Inflammatory macrophage treated with lipopolysaccharide for 1 hour (primary cell): ENCODE measurements around the gene PPP1R16B.

Source experiments
- DNase-seq, 2 donors: peaks; one replicate each; pipeline ENCODE4 v3.0.0-alpha.2; 2020 to 2022

PPP1R16B gene

GRCh38 chr20:38880952-38881735 is 75.6 kb downstream of the PPP1R16B start:
- no peak for DNase-seq

GRCh38 chr20:38881806-38882440 is 76.4 kb downstream of the PPP1R16B start:
- no peak for DNase-seq

GRCh38 chr20:38882600-38882999 is 77.1 kb downstream of the PPP1R16B start:
- DNase-seq, result no peak

GRCh38 chr20:38883081-38883980 is 77.8 kb downstream of the PPP1R16B start:
- no peak for DNase-seq

GRCh38 chr20:38883981-38884733 is 78.7 kb downstream of the PPP1R16B start:
- DNase-seq, result peak; percentile 71 to 78

GRCh38 chr20:38885357-38885756 is 79.9 kb downstream of the PPP1R16B start:
- no peak for DNase-seq

- DNase-seq, result no peak
Measured at GRCh38 chr20:38888059-38888831, 82.7 kb downstream of the PPP1R16B start.

GRCh38 chr20:38889050-38889449 is 83.6 kb downstream of the PPP1R16B start:
- DNase-seq, result no peak

GRCh38 chr20:38889792-38890496 is 84.4 kb downstream of the PPP1R16B start:
- DNase-seq, result no peak

- no peak for DNase-seq
Measured at GRCh38 chr20:38890497-38890818, 85.0 kb downstream of the PPP1R16B start.

- no peak for DNase-seq
Measured at GRCh38 chr20:38892091-38892981, 86.8 kb downstream of the PPP1R16B start.

GRCh38 chr20:38893056-38893564 is 87.6 kb downstream of the PPP1R16B start:
- no peak for DNase-seq

GRCh38 chr20:38893565-38894090 is 88.1 kb downstream of the PPP1R16B start:
- DNase-seq, result peak; percentile 23 to 78

- no peak for DNase-seq
Measured at GRCh38 chr20:38894091-38894847, 88.8 kb downstream of the PPP1R16B start.

- DNase-seq, result no peak
Measured at GRCh38 chr20:38895098-38895949, 89.8 kb downstream of the PPP1R16B start.

GRCh38 chr20:38896009-38896594 is 90.6 kb downstream of the PPP1R16B start:
- DNase-seq, result no peak

- no peak for DNase-seq
Measured at GRCh38 chr20:38897267-38897666, 91.8 kb downstream of the PPP1R16B start.

- DNase-seq, result no peak
Measured at GRCh38 chr20:38900606-38901005, 95.1 kb downstream of the PPP1R16B start.
